ENCODE data around the gene FZD2.

DNA sequence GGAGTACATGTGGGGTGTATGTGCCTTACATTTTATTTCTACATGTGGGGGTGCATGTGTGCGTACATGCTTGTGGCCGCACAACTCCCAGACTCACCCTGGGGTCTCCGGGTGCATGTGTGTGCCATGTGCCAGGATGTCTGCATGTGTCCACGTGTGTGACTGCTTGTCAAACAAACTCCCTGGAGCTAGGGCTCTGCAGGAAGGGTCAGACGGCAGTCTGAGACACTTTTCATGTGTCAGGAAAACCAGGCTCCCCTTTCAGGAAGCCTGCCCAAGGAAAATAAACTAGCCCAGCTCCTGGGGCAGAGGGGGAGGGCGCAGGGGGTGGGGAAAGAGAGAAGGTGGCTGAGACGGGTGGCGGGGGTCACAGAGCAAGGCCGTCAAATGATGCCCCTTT is 44.7 kb downstream of the FZD2 start:
- TF ChIP-seq POLR2A (IDR thresholded peaks at IDR 0.05; ENCODE audit: low read length): no peak
- TF ChIP-seq, protein P1, sequence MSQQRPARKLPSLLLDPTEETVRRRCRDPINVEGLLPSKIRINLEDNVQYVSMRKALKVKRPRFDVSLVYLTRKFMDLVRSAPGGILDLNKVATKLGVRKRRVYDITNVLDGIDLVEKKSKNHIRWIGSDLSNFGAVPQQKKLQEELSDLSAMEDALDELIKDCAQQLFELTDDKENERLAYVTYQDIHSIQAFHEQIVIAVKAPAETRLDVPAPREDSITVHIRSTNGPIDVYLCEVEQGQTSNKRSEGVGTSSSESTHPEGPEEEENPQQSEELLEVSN (IDR thresholded peaks at IDR 0.05; ENCODE audit: borderline replicate concordance, low read depth): no peak
- TF ChIP-seq, protein P2, sequence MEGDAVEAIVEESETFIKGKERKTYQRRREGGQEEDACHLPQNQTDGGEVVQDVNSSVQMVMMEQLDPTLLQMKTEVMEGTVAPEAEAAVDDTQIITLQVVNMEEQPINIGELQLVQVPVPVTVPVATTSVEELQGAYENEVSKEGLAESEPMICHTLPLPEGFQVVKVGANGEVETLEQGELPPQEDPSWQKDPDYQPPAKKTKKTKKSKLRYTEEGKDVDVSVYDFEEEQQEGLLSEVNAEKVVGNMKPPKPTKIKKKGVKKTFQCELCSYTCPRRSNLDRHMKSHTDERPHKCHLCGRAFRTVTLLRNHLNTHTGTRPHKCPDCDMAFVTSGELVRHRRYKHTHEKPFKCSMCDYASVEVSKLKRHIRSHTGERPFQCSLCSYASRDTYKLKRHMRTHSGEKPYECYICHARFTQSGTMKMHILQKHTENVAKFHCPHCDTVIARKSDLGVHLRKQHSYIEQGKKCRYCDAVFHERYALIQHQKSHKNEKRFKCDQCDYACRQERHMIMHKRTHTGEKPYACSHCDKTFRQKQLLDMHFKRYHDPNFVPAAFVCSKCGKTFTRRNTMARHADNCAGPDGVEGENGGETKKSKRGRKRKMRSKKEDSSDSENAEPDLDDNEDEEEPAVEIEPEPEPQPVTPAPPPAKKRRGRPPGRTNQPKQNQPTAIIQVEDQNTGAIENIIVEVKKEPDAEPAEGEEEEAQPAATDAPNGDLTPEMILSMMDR (IDR thresholded peaks at IDR 0.05): no peak
- TF ChIP-seq MYC (IDR thresholded peaks at IDR 0.05; ENCODE audit: borderline replicate concordance, low read length): no peak
- no peak for TF ChIP-seq SMC3 (IDR thresholded peaks at IDR 0.05)
- TF ChIP-seq RAD21 (conservative IDR thresholded peaks at IDR 0.05 in 1 of 2, IDR thresholded peaks at IDR 0.05 in 1 of 2): no peak

All from A549 (cell line).